KOPT-K1 (cell line): ENCODE results near the gene PPFIA4.

Source experiments
- H3K27ac ChIP-seq: fragments of 200-600 bp; sonication (generic); 2 replicates; pipeline ENCODE4 v1.5.1; 2016; ENCODE audit warnings: antibody characterized with exemption, mild to moderate bottlenecking, low read depth, low read length; ENCODE audit not compliant: poor library complexity, severe bottlenecking
- H3K36me3 ChIP-seq: fragments of 200-600 bp; sonication (generic); 2 replicates; pipeline ENCODE4 v1.5.1; 2017; ENCODE audit warnings: antibody characterized with exemption, mild to moderate bottlenecking, low read length, moderate library complexity; ENCODE audit not compliant: insufficient read depth
- H3K9me3 ChIP-seq: fragments of 200-600 bp; sonication (generic); 2 replicates; pipeline ENCODE4 v1.5.1; 2017; ENCODE audit warnings: antibody characterized with exemption, low read length, mild to moderate bottlenecking; ENCODE audit not compliant: insufficient read depth, poor library complexity, severe bottlenecking

PPFIA4 gene

DNA sequence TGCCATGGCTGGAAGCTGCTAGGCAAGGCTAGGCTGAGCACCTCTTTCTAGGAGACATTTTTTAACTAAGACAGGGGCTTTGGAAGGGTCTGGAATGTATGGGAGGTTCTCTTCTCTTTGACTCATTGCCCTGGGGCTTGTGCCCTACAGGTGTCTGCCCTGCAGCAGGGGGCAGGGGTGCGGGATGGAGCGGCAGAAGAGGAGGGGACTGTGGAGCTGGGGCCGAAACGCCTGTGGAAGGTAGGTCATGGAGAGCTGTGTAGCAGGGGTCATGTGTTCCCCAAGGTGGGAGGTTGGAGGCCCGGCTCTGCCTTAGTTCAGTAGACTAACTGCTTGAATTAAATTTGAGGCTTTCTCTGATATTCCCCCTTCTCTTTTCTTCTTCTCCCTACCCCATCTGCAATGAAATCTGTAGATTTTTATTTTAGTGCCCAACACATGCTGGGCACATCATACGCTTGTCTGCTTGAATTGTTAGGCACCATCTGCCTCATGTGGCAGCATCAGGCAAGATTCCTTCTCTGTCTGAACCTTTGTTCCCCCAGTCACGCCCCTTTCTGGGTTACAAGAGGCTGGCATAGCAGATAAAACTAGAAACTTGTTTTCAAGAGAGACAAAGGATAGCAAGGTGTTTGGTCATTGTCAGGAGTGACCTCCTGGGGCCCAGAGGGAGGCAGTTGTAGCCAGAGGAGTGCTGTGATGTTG is 18.4 kb downstream of the PPFIA4 start:
- H3K27ac ChIP-seq = no peak overlapping the region
- no peaks in the 10 kb centered on the region for H3K9me3 ChIP-seq
- no peaks in the 10 kb centered on the region for H3K36me3 ChIP-seq

DNA sequence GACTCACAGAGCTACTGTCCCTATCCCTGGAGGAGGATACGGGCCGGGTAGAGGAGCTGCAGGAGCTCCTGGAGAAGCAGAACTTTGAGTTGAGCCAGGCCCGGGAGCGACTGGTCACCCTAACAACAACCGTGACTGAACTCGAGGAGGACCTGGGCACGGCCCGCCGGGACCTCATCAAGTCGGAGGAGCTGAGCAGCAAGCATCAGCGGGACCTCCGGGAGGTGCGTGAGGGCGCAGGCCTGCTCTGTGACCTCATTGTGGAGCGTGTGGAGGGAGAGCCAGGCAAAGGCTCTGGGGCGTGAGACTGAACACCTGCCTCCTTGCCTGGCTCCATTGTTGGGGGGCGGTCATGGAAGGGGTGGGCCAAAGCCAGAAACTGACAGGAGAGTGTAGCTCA is 19.0 kb downstream of the PPFIA4 start:
- Histone ChIP-seq H3K9me3 (no peaks in the 10 kb centered on the region), H3K27ac (no peak overlapping the region), H3K36me3 (no peaks in the 10 kb centered on the region)

DNA sequence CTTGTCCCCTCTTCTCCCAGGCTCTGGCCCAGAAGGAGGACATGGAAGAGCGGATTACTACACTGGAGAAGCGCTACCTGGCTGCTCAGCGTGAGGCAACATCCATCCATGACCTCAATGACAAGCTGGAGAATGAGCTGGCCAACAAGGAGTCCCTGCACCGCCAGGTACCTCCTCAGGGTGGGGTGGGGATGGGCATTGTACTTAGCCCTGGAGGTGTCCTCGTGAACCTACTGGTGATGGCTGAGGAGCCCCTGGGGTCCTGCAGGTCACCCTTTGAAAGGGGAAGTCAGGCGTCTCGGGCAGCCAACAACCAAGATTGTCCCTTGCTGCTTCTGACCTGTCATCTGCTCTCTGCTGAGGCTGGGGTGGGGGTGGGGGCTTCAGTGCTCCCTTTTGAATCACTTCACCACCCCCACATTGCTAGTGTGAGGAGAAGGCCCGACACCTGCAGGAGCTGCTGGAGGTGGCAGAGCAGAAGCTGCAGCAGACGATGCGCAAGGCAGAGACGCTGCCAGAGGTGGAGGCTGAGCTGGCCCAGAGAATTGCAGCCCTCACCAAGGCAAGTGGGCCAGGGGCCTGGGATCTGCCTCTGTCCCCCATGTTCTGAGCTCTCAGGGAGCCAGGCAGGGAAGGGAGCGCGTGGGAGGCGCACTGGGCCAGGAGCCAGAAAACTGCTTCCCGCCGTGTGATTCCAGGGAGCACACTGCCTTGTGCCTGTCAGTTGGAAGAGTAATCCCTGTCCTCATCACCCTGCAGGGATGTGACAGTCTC is 19.7 kb downstream of the PPFIA4 start:
- no peak overlapping the region for H3K27ac ChIP-seq
- no peaks in the 10 kb centered on the region for H3K9me3 ChIP-seq
- no peaks in the 10 kb centered on the region for H3K36me3 ChIP-seq

DNA sequence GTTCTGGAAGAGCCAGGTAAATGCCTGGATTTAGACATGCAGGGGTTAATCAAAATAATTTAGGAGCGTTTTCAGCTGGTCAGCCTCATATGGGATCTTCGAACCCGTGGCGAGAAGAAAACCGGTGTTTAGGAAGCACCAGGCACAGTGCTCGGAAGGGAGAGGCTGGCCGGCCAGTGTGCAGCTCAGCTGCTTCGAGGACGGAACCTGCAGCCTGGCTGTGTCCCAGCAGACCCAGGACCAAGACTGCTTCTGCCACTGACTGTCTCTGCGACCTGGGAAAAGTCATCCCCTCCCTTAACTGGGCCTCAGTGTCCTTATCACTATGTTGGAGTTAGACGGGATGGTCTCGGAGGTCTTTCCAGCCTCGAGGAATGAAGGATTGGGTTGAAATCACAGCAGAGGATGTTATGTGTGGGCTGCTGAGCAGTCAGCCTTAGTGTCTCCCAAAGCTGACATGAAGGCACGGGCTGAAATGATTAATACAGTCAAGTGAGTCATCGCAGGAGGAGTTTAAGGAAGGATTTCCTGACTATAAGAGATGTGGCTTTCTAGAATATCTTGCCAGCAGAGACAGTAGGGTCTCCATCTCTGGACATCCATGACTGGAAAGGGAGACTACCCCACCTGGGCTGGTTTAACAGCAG is 20.8 kb downstream of the PPFIA4 start:
- no peaks in the 10 kb centered on the region for H3K36me3 ChIP-seq
- H3K9me3 ChIP-seq = no peaks in the 10 kb centered on the region
- no peak overlapping the region for H3K27ac ChIP-seq

DNA sequence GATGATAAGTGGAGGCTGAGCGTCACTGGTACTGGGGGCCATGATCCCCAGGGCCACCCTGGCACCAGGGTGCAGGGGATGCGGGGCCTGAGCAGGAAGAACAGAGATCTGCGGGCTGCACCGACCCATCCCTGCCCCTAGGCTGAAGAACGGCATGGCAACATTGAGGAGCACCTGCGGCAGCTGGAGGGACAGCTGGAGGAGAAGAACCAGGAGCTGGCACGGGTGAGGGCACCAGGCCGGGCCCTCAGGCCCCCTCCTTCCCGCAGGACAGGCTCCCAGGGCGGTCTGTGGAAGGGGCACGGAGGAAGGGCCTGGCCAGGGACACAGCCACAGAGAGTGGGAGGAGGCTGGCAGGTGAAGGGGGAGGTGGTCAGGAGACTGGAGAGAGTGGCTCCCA is 21.8 kb downstream of the PPFIA4 start:
- no peaks in the 10 kb centered on the region for H3K36me3 ChIP-seq
- no peak overlapping the region for H3K27ac ChIP-seq
- no peaks in the 10 kb centered on the region for H3K9me3 ChIP-seq

DNA sequence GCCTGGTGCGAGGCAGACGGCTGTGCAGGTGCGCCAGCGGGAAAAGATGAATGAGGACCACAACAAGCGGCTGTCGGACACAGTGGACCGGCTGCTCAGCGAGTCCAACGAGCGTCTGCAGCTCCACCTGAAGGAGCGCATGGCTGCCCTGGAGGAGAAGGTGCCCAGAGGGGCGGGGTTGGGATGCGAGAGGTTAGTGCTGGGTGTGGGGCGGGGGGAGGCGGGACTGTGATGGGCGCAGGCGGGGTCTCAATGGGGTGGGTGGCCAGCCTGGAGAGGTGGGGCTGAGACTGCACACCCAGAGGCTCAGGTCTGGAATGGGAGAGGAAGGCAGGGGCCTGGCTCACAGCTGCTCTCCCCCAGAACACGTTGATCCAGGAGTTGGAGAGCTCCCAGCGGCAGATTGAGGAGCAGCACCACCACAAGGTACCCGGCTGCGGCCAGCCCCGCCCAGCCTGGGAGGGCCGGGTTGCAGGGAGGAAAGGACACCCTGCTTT is 22.3 kb downstream of the PPFIA4 start:
- Histone ChIP-seq H3K27ac (no peak overlapping the region), H3K9me3 (no peaks in the 10 kb centered on the region), H3K36me3 (no peaks in the 10 kb centered on the region)

DNA sequence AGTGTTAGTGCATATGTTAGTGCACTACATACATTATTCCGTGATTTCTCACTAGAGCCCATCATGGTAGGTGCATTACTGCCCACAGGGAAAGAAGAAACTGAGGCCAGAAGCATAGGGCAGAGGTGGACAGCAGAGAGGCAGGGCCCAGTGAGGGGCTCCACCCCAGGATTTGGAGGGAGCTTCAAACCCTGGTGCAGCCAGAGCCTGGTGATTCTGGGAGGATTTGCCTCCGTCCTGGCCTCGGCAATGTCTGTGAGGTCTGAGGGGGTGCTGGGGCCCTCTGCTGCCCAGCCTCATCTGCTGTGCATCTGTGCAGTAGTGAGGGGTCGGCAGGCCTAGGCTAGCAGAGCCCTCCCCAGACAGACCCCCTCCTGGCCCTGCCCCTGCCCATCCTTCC is 22.8 kb downstream of the PPFIA4 start:
- H3K9me3 ChIP-seq = no peaks in the 10 kb centered on the region
- no peaks in the 10 kb centered on the region for H3K36me3 ChIP-seq
- no peak overlapping the region for H3K27ac ChIP-seq

DNA sequence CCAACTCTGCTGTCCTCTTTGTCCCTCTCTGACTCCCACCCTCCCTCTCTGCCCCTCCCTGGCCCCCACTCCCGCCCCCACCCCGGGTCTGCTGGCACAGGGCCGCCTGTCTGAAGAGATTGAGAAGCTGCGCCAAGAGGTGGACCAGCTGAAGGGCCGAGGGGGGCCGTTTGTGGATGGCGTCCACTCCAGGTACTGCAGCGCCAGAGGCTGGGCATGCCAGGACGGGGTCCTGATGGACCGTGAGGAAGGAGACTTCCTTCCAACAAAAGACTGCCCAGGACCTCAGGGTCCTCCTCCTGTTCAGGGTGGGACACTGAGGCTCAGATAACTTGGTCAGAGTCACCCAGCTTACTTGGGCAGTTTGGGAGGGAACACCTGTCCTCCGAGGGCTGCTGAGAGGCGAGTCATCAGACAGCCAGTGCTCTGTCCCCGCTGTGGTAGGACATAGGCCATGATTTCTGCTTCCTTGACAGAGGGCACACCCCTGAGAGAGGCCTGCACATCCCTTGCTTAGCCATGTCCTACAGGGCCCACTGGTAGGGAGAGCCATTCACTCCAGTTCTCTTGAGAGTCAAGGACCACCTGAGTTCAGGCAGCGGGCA is 23.4 kb downstream of the PPFIA4 start:
- Histone ChIP-seq H3K9me3 (no peaks in the 10 kb centered on the region), H3K27ac (no peak overlapping the region), H3K36me3 (no peaks in the 10 kb centered on the region)

DNA sequence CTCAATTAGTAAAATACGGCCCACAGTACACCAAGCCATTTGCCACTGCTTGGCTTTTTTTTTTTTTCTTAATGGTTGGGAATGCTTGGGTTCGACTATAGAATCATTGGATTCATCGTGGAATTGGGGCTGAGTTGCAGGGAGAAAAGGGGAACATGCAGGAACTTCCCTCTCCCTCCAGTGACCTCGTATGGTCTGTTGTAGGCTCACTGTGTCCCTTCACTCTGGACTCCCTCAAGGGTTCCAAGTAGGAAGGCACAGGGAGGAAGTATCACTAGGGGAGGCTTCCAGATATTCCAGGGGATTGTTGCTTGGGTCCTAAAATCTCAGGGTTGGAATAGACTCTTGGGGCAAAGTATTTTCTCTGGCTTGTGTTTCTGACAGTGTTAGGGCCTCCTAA is 24.5 kb downstream of the PPFIA4 start:
- H3K27ac ChIP-seq = no peak overlapping the region
- no peaks in the 10 kb centered on the region for H3K36me3 ChIP-seq
- H3K9me3 ChIP-seq = no peaks in the 10 kb centered on the region

DNA sequence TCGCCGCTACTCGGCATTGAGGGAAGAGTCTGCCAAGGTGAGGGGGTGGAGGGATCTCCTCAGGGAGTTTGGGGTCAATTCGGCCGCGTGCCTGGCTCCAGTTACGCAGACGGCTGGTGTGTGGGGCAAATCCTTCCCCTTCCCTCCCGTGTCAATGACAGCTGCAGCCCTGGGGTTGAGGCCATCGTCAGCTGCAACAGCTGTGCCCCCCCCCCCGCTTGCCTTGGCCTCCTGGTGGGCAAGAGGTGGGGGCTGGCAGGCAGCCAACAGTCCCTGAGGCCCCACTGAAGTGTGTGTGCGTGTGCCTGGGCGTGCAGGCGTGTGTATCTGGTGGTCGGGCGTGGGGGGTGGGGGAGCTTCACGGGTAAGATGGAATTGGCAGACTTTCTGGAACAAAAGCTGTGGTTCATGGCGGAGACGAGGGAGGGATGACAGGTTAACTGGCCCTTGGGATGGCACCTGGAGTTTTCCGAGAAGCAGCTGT is 25.6 kb downstream of the PPFIA4 start:
- Histone ChIP-seq H3K27ac (no peak overlapping the region), H3K36me3 (no peaks in the 10 kb centered on the region), H3K9me3 (no peaks in the 10 kb centered on the region)

DNA sequence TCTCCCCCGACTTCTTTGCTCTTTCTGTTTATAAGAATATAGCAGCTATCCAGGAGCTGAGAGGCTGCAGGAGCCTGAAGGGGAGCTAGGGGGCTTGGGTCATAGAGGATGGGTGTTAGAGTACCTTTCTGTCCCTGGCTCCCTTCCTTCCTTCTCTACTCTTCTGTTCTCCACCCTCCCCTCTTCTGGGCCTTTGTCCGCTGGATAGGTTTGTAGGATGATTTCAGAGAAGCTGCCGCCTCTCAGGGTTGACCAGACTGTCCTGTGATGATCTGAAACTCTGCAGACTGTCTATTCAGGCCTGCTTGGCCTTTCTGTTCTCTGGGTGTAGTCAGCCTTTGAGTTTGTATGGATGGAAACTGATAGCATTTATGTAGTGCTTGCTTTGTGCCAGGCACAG is 26.3 kb downstream of the PPFIA4 start:
- Histone ChIP-seq H3K9me3 (no peaks in the 10 kb centered on the region), H3K27ac (no peak overlapping the region), H3K36me3 (no peaks in the 10 kb centered on the region)

DNA sequence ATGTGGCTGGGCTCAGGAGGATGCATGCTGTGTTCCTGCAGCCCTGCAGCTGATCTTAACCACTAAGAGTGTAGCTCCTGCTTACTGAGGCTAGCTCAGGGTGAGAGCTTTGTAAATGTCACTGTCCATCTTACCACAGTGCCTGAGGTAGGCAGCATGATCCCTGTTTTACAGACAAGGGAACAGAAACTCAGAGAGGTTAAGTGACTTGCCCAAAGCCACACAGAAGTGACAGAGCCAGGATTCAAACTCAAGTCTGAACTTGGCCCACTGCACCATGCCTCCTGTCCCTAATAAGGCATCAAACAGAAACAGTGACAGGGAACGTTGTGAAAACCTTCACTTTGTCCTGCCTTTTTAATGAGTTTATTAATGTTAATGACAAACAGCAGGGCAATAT is 27.9 kb downstream of the PPFIA4 start:
- Histone ChIP-seq H3K36me3 (no peaks in the 10 kb centered on the region), H3K9me3 (no peaks in the 10 kb centered on the region), H3K27ac (no peak overlapping the region)

DNA sequence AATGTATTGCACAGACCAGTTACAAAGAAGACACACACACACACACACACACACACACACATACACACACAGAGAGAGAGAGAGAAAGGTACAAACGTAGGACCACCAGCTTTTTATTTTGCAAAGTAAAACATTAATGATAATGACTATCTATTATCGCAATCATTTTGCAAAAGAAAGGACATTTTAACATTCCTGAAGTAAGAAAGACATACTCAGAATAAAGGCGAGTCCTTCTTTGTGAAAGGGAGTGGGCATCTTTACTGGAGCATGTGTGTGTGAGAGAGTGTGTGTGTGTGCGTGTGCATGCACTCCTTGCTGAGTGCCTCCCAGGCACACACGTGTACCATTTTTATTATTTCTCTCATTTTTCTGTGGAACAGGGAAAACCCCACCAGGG is 28.4 kb downstream of the PPFIA4 start:
- H3K27ac ChIP-seq = no peak overlapping the region
- H3K36me3 ChIP-seq = no peaks in the 10 kb centered on the region
- no peaks in the 10 kb centered on the region for H3K9me3 ChIP-seq

DNA sequence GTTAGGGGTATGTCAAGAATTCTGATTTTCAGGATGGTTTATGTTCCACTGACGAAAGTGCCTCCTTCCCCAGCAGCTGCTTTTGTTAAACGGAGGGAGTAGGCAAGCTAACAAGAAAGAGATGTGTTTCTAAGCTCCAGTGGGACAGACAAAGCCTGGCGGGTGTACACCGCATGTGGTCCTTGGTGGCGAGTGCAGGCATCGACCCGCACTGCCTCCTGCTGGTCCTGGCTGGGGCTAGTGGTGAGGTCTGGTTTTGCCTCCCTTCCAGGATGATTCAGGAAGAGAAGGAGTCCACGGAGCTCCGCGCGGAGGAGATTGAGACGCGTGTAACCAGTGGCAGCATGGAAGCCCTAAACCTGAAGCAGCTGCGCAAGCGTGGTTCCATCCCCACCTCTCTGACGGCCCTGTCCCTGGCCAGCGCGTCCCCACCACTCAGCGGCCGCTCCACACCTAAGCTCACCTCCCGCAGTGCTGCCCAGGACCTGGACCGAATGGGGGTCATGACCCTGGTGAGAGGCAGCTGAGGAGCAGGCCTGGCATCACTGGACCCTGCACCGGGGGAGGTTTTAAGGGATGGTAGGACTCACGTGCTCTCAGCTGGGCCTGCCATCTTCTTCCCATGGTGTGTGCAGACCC is 29.0 kb downstream of the PPFIA4 start:
- H3K27ac ChIP-seq = no peak overlapping the region

DNA sequence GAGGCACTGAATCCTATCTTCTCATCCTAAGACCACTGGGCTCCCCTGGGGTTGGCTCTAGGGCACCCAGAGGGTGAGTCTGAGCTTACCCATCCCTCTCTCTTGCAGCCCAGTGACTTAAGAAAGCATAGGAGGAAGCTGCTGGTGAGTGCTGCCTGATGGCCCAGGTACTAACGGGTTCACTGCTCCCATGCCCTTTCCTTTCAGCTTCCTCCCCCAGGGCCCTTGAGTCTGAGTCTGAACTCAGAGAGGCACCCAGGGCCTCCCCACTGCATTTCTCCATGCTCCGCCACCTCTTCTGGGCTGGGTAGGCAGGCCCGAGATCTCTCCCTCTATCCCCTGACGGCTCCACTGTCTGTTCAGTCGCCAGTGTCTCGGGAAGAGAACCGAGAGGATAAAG is 29.7 kb downstream of the PPFIA4 start:
- Histone ChIP-seq H3K27ac (no peak overlapping the region), H3K36me3 (no peaks in the 10 kb centered on the region), H3K9me3 (no peaks in the 10 kb centered on the region)

More for the DNA sequence above, 29.0 kb downstream of the PPFIA4 start:
- Histone ChIP-seq H3K36me3 (no peaks in the 10 kb centered on the region), H3K9me3 (no peaks in the 10 kb centered on the region)
